Ishikawa (cell line): Measurements from ENCODE around the gene INPP4B.

Source experiments
- CEBPB ChIP-seq: IDR thresholded peaks from 2 replicates; pipeline ENCODE4 v1.6.1; 2012
- CREB1 ChIP-seq: IDR thresholded peaks from 2 replicates; pipeline ENCODE4 v1.6.1; 2012; ENCODE audit warnings: low read depth
- EGR1 ChIP-seq: IDR thresholded peaks from 2 replicates; pipeline ENCODE4 v1.6.1; 2012
- EP300 ChIP-seq: IDR thresholded peaks from 2 replicates; pipeline ENCODE4 v1.6.1; 2012; ENCODE audit warnings: borderline replicate concordance
- FOXM1 ChIP-seq: IDR thresholded peaks from 2 replicates; pipeline ENCODE4 v1.6.1; 2012; ENCODE audit warnings: low read depth, borderline replicate concordance
- MAX ChIP-seq: IDR thresholded peaks from 2 replicates; pipeline ENCODE4 v1.6.1; 2012
- RAD21 ChIP-seq: IDR thresholded peaks from 2 replicates; pipeline ENCODE4 v1.6.1; 2012; ENCODE audit warnings: low read depth
- REST ChIP-seq: IDR thresholded peaks from 2 replicates; pipeline ENCODE4 v1.6.1; 2012; ENCODE audit warnings: low read depth, mild to moderate bottlenecking
- TAF1 ChIP-seq: IDR thresholded peaks from 2 replicates; pipeline ENCODE4 v1.6.1; 2012; ENCODE audit warnings: low read depth, mild to moderate bottlenecking
- TEAD4 ChIP-seq: IDR thresholded peaks from 2 replicates; pipeline ENCODE4 v1.6.1; 2012
- YY1 ChIP-seq: IDR thresholded peaks from 2 replicates; pipeline ENCODE4 v1.6.1; 2012; ENCODE audit warnings: low read depth
- ZBTB7A ChIP-seq: IDR thresholded peaks from 2 replicates; pipeline ENCODE4 v1.6.1; 2012; ENCODE audit warnings: low read depth

- TF ChIP-seq EGR1 (no peak), TAF1 (no peak), CEBPB (no peak), EP300 (no peak), CREB1 (no peak), RAD21 (no peak), FOXM1 (no peak), TEAD4 (no peak), MAX (no peak), REST (no peak), YY1 (no peak), ZBTB7A (no peak)
These were observed 197.7 kb downstream of the INPP4B start for GRCh38 chr4:142648378-142648777.
